PC-3 (cell line): ENCODE results near the gene TBC1D24. TPM values are rescaled to one million over a fixed set of nuclear protein-coding genes. Genes with fewer than 3 reads are reported as not detected.

Source experiments
- ATAC-seq: fragments of 200-7000 bp; cut with Tn5 transposase; 2 replicates; pipeline ENCODE4 v1.9.1; 2020; ENCODE audit warnings: mild to moderate bottlenecking, moderate library complexity
- BruUV-seq: library from RNA; stranded (reverse); fragments of 400-500 nt; replicated peaks from 2 replicates; lab custom pipeline; 2021; lab: Mats Ljungman, UMichigan
- CTCF ChIA-PET: fragments of 300-600 bp; sonication (Branson Sonifier 250); formaldehyde crosslinking; loops from one replicate; lab custom pipeline; 2022; ENCODE audit warnings: antibody characterized with exemption; lab: Charles Lee
- POLR2A ChIA-PET: fragments of 300-600 bp; sonication (Branson Sonifier 250); formaldehyde crosslinking; loops from one replicate; lab custom pipeline; 2022; ENCODE audit warnings: antibody characterized with exemption; ENCODE audit not compliant: unreplicated experiment; lab: Charles Lee
- DNase-seq: peaks from one replicate; pipeline ENCODE4 v3.0.0-alpha.2; 2015
- H2AFZ ChIP-seq: fragments of 300-600 bp; sonication (generic); 2 replicates; pipeline ENCODE4 v1.6.0; 2016; ENCODE audit warnings: antibody characterized with exemption, low read length
- H3F3A ChIP-seq: fragments of 300-600 bp; sonication (generic); one replicate; pipeline ENCODE4 v1.6.0; 2017; ENCODE audit warnings: antibody characterized with exemption, low read length, control low read depth, mild to moderate bottlenecking; ENCODE audit not compliant: unreplicated experiment
- H3K27ac ChIP-seq: fragments of 300-600 bp; sonication (generic); 2 replicates; pipeline ENCODE4 v1.5.1; 2016; ENCODE audit warnings: mild to moderate bottlenecking, low read length
- H3K27me3 ChIP-seq: fragments of 300-600 bp; sonication (generic); 2 replicates; pipeline ENCODE4 v1.6.1; 2016; ENCODE audit warnings: low read length, mixed read lengths
- H3K36me3 ChIP-seq: fragments of 300-600 bp; sonication (generic); 2 replicates; pipeline ENCODE4 v1.6.1; 2016; ENCODE audit warnings: low read depth, mixed run types, low read length, mixed read lengths
- H3K4me1 ChIP-seq: fragments of 300-600 bp; sonication (generic); 2 replicates; pipeline ENCODE4 v1.5.1; 2016; ENCODE audit warnings: low read length; ENCODE audit not compliant: insufficient read depth
- H3K4me2 ChIP-seq: fragments of 300-600 bp; sonication (generic); 2 replicates; pipeline ENCODE4 v1.6.0; 2016; ENCODE audit warnings: low read length
- H3K4me3 ChIP-seq: fragments of 300-600 bp; sonication (generic); 2 replicates; pipeline ENCODE4 v1.5.1; 2016; ENCODE audit warnings: mild to moderate bottlenecking, low read length, mixed read lengths
- H3K79me2 ChIP-seq: fragments of 300-600 bp; sonication (generic); 2 replicates; pipeline ENCODE4 v1.6.1; 2017; ENCODE audit warnings: low read length, mixed read lengths
- H3K9ac ChIP-seq: fragments of 300-600 bp; sonication (generic); 2 replicates; pipeline ENCODE4 v1.6.0; 2016; ENCODE audit warnings: mild to moderate bottlenecking, low read length
- H3K9me2 ChIP-seq: fragments of 300-600 bp; sonication (generic); replicated peaks from 2 replicates; pipeline ENCODE4 v1.6.1; 2016; ENCODE audit warnings: mixed run types, low read length, mixed read lengths
- H3K9me3 ChIP-seq: fragments of 300-600 bp; sonication (generic); 2 replicates; pipeline ENCODE4 v1.6.1; 2016; ENCODE audit warnings: low read length, mixed read lengths
- H4K20me1 ChIP-seq: fragments of 300-600 bp; sonication (generic); 2 replicates; pipeline ENCODE4 v1.6.1; 2016; ENCODE audit warnings: low read length, mixed read lengths
- CTCF ChIP-seq: fragments of 300-600 bp; sonication (generic); conservative IDR thresholded peaks from 2 replicates; pipeline ENCODE4 v1.5.1; 2017; ENCODE audit warnings: antibody characterized with exemption, low read depth, mild to moderate bottlenecking, low read length
- EZH2 ChIP-seq: fragments of 300-600 bp; sonication (generic); IDR thresholded peaks from one replicate; pipeline ENCODE4 v1.6.1; 2017; ENCODE audit warnings: antibody characterized with exemption, mild to moderate bottlenecking, low read length; ENCODE audit not compliant: unreplicated experiment
- EZH2phosphoT487 ChIP-seq: fragments of 300-600 bp; sonication (generic); IDR thresholded peaks from 2 replicates; pipeline ENCODE4 v1.6.1; 2018; ENCODE audit warnings: mild to moderate bottlenecking, antibody characterized with exemption, low read length, borderline replicate concordance
- intact Hi-C: fragments of 100-400 bp; cut with micrococcal nuclease; formaldehyde crosslinking; loops from 2 replicates; pipeline ENCODE4 v1.9.0; 2023
- total RNA-seq: library from RNA; depleted of rRNA; stranded (reverse); fragments of >200 nt; gene quantifications from 2 replicates; pipeline ENCODE4 v1.2.3, GENCODE V29; 2014

TBC1D24 gene
- total RNA-seq, 1 experiment from 2014 or later = 15.2 TPM

GRCh38 chr16:2497116-2497630 lies 22.2 kb downstream of the TBC1D24 start:
- no peaks in the 10 kb centered on the region for H3K4me1 ChIP-seq
- ATAC-seq (no peak), DNase-seq (no peak)
- no peaks in the 10 kb centered on the region for H3K9me3 ChIP-seq
- H3K79me2 ChIP-seq = no peaks in the 10 kb centered on the region
- H3K4me3 ChIP-seq = no peak overlapping the region
- no peaks in the 10 kb centered on the region for H3K27me3 ChIP-seq
- H3K27ac ChIP-seq = no peak overlapping the region
- no peak overlapping the region for H2AFZ ChIP-seq
- H3K9ac ChIP-seq = no peak overlapping the region
- intact Hi-C loops = no loop called here
- BruUV-seq = no TSS peak
- no peaks in the 10 kb centered on the region for H4K20me1 ChIP-seq
- H3F3A ChIP-seq = no peaks in the 10 kb centered on the region
- no peaks in the 10 kb centered on the region for H3K9me2 ChIP-seq
- no peak overlapping the region for H3K4me2 ChIP-seq
- ChIA-PET CTCF (no interaction called here), POLR2A (no interaction called here)
- no peak for TF ChIP-seq EZH2phosphoT487
- no peak for TF ChIP-seq CTCF
- TF ChIP-seq EZH2 = no peak
- H3K36me3 ChIP-seq = no peaks in the 10 kb centered on the region

- TF ChIP-seq EZH2phosphoT487 (no peak), CTCF (no peak), EZH2 (no peak)
- Histone ChIP-seq H3K4me3 (no peak overlapping the region), H3K27ac (no peak overlapping the region), H3K9ac (no peak overlapping the region), H3K4me1 (no peaks in the 10 kb centered on the region), H3K9me3 (no peaks in the 10 kb centered on the region), H4K20me1 (no peaks in the 10 kb centered on the region), H3K9me2 (no peaks in the 10 kb centered on the region), H3K36me3 (no peaks in the 10 kb centered on the region), H3K79me2 (no peaks in the 10 kb centered on the region), H3K4me2 (no peak overlapping the region), H3K27me3 (no peaks in the 10 kb centered on the region), H3F3A (no peaks in the 10 kb centered on the region), H2AFZ (no peak overlapping the region)
- no TSS peak for BruUV-seq
- DNase-seq (no peak), ATAC-seq (no peak)
- intact Hi-C loops = no loop called here
- POLR2A ChIA-PET = no interaction called here
- CTCF ChIA-PET = no interaction called here
Observed at GRCh38 chr16:2497695-2498484, 23.0 kb downstream of the TBC1D24 start.
